Measurements from ENCODE around the gene C13orf46.
"Not testable (repeated sequence)": the region's sequence is repeated elsewhere in the genome, so short reads cannot be mapped to it uniquely, and the experiment has no call there.

The C13orf46 gene

DNA sequence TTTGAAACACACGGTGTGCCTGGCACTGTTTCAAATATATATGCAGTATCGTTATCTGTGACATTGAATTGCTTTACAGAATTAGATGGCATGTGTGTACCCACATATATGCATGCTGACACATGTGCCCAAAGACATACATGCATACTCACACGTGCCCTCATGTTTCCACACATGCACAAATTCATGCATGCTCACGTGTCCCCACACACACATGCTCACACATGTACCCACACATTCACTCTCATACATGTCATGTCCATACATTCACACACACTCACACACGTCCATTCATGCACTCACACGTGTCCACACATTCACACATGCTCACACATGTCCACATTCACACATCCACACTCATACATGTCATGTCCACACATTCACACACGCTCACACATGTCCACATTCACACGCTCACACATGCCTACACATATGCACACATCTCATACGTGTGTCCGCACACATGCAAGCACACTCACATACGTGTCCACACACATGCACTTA, 17.9 kb upstream of the C13orf46 start:
- Histone ChIP-seq H3K27ac (ENCODE audit: low read depth in 2 of 2, low read length in 2 of 2) (no peak overlapping the region), H3K9ac (ENCODE audit: low read depth in 1 of 2, low read length in 2 of 2) (no peak overlapping the region), H3K4me1 (ENCODE audit: control insufficient read depth in 2 of 2, insufficient read depth in 2 of 2, low read length in 2 of 2) (no peaks in the 10 kb centered on the region), H3K27me3 (ENCODE audit: control insufficient read depth in 2 of 2, insufficient read depth in 2 of 2, low read length in 2 of 2) (no peaks in the 10 kb centered on the region), H3K4me3 (ENCODE audit: low read length in 2 of 2) (no peak overlapping the region), H3K9me3 (ENCODE audit: control insufficient read depth in 2 of 2, low read length in 2 of 2) (no peaks in the 10 kb centered on the region), H3K36me3 (ENCODE audit: control insufficient read depth in 2 of 2, insufficient read depth in 2 of 2, low read length in 2 of 2) (peaks cover 19 to 33% of the 10 kb centered on the region in 2 donors)

DNA sequence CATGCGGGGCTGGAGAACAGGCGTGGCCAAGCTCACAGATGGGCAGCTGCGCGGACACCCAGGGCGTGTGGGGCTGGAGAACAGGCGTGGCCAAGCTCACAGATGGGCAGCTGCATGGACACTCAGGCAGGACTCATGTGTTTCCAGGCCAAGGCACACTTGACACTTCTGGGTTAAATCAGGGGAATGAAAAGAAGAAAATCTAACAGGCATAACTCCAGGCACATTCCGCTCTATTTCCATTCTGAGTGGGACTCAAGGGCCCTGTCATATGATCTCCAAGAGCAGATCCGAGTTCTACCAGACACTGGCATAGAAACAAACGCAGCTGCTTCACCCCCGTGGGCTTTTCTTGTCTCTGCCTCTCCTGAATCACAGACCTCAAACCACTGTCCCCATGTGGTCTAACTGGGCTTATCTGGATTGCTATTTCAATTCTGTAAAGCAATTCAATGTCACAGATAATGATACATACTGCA, 17.4 kb upstream of the C13orf46 start:
- H3K4me3 ChIP-seq (ENCODE audit: low read length in 2 of 2): no peak overlapping the region
- H3K9me3 ChIP-seq (ENCODE audit: control insufficient read depth in 2 of 2, low read length in 2 of 2): no peaks in the 10 kb centered on the region
- H3K36me3 ChIP-seq (ENCODE audit: control insufficient read depth in 2 of 2, insufficient read depth in 2 of 2, low read length in 2 of 2): peaks cover 19 to 28% of the 10 kb centered on the region in 2 donors
- no peaks in the 10 kb centered on the region for H3K27me3 ChIP-seq (ENCODE audit: control insufficient read depth in 2 of 2, insufficient read depth in 2 of 2, low read length in 2 of 2)
- H3K27ac ChIP-seq (ENCODE audit: low read depth in 2 of 2, low read length in 2 of 2): no peak overlapping the region
- H3K9ac ChIP-seq (ENCODE audit: low read depth in 1 of 2, low read length in 2 of 2): no peak overlapping the region
- no peaks in the 10 kb centered on the region for H3K4me1 ChIP-seq (ENCODE audit: control insufficient read depth in 2 of 2, insufficient read depth in 2 of 2, low read length in 2 of 2)

DNA sequence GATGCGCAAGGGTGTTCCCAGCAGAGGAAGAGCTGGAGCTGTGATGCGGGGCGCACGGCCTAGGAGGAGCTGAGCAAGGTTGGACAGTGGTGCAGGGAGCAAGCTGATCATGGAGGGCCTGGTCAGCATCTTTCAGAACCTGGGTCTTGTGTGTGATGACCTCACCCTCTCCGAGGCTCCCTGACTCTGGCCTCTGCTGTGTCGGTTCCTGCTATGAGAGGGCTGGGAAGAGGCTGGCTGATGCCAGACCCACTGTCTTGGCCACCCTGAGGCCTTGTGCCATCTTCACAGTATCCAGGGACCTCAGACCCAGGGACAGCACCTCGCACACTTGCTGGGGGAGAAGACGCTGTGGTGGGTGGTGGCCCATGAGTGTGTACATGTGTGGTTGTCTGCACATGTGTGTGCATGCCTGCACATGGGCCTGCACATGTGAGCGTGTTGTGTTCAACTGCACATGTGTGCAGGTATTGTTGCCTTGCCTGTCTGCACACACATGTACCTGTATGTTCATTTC, 16.5 kb upstream of the C13orf46 start:
- no peak overlapping the region for H3K9ac ChIP-seq (ENCODE audit: low read depth in 1 of 2, low read length in 2 of 2)
- no peaks in the 10 kb centered on the region for H3K27me3 ChIP-seq (ENCODE audit: control insufficient read depth in 2 of 2, insufficient read depth in 2 of 2, low read length in 2 of 2)
- no peaks in the 10 kb centered on the region for H3K4me1 ChIP-seq (ENCODE audit: control insufficient read depth in 2 of 2, insufficient read depth in 2 of 2, low read length in 2 of 2)
- H3K27ac ChIP-seq (ENCODE audit: low read depth in 2 of 2, low read length in 2 of 2): no peak overlapping the region
- H3K9me3 ChIP-seq (ENCODE audit: control insufficient read depth in 2 of 2, low read length in 2 of 2): no peaks in the 10 kb centered on the region
- no peak overlapping the region for H3K4me3 ChIP-seq (ENCODE audit: low read length in 2 of 2)
- H3K36me3 ChIP-seq (ENCODE audit: control insufficient read depth in 2 of 2, insufficient read depth in 2 of 2, low read length in 2 of 2): peaks cover 19 to 28% of the 10 kb centered on the region in 2 donors

DNA sequence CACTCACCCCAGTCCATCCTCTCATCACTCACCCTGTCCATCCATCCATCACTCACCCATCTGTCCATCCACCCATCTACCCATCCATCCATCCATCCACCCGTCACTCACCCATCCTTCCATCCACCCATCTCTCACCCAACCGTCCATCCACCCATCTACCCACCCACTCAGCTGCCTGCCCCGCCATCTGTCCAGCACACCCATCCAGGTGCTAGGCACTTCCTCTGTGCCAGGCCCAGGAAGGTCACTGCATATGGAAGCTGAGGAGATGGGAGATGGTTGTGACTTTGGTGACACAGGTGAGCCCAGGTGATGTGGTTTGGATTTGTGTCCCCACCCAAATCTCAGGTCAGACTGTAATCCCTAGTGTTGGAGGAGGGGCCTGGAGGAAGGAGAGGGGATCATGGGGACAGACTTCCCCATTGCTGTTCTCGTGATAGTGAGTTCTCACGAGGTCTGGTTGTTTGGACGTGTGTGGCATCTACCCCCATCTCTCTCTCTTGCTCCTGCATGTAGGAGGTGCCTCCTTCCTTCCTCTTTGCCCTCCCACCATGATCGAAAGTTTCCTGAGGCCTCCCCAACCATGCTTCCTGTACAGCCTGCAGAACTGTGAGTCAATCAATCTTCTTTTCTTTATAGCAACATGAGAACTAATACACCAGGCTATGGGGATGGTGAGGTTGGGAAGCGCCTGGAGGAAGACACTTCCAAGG, 15.9 kb upstream of the C13orf46 start:
- H3K36me3 ChIP-seq (ENCODE audit: control insufficient read depth in 2 of 2, insufficient read depth in 2 of 2, low read length in 2 of 2): peaks cover 19 to 28% of the 10 kb centered on the region in 2 donors
- H3K4me1 ChIP-seq (ENCODE audit: control insufficient read depth in 2 of 2, insufficient read depth in 2 of 2, low read length in 2 of 2): no peaks in the 10 kb centered on the region
- no peaks in the 10 kb centered on the region for H3K27me3 ChIP-seq (ENCODE audit: control insufficient read depth in 2 of 2, insufficient read depth in 2 of 2, low read length in 2 of 2)
- H3K4me3 ChIP-seq (ENCODE audit: low read length in 2 of 2): no peak overlapping the region
- H3K9ac ChIP-seq (ENCODE audit: low read depth in 1 of 2, low read length in 2 of 2): no peak overlapping the region
- H3K9me3 ChIP-seq (ENCODE audit: control insufficient read depth in 2 of 2, low read length in 2 of 2): no peaks in the 10 kb centered on the region
- no peak overlapping the region for H3K27ac ChIP-seq (ENCODE audit: low read depth in 2 of 2, low read length in 2 of 2)

DNA sequence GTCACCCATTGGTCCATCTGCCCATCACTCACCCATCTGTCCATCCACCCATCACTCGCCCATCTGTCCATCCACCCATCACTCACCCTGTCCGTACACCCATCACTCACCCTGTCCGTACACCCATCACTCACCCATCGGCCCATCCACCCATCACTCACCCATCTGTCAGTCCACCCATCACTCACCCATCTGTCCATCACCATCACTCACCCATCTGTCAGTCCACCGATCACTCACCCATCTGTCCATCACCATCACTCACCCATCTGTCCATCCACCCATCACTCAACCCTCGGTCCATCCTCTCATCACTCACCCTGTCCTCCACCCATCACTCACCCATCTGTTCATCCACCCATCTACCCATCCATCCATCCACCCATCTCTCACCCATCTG, 15.0 kb upstream of the C13orf46 start:
- H3K9ac ChIP-seq (ENCODE audit: low read depth in 1 of 2, low read length in 2 of 2); H3K4me3 ChIP-seq (ENCODE audit: low read length in 2 of 2); H3K4me1 ChIP-seq (ENCODE audit: control insufficient read depth in 2 of 2, insufficient read depth in 2 of 2, low read length in 2 of 2); H3K27ac ChIP-seq (ENCODE audit: low read depth in 2 of 2, low read length in 2 of 2); H3K9me3 ChIP-seq (ENCODE audit: control insufficient read depth in 2 of 2, low read length in 2 of 2); H3K27me3 ChIP-seq (ENCODE audit: control insufficient read depth in 2 of 2, insufficient read depth in 2 of 2, low read length in 2 of 2): not testable (repeated sequence)
- peaks cover 19 to 28% of the 10 kb centered on the region in 2 donors for H3K36me3 ChIP-seq (ENCODE audit: control insufficient read depth in 2 of 2, insufficient read depth in 2 of 2, low read length in 2 of 2)

DNA sequence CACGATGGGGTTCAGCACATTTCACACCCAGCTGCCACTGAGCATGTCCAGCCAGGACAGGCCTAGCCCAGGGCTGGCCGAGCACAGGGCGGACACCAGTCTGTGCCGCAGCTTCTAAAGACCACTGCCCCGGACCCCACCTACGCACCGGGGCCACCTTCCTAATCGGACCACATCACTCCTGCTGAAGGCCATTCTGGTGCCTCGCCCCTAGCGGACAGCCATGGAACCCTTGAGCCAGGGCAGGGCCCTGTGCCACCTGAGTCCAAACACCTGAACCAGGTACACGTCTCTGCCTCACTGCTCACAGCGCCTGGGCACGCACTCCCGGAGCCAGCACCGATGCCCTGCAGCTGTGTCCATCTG, 8.4 kb upstream of the C13orf46 start:
- no peak overlapping the region for H3K9ac ChIP-seq (ENCODE audit: low read depth in 1 of 2, low read length in 2 of 2)
- peaks cover 18 to 30% of the 10 kb centered on the region in 2 donors for H3K36me3 ChIP-seq (ENCODE audit: control insufficient read depth in 2 of 2, insufficient read depth in 2 of 2, low read length in 2 of 2)
- no peak overlapping the region for H3K4me3 ChIP-seq (ENCODE audit: low read length in 2 of 2)
- peaks cover 7 to 14% of the 10 kb centered on the region in 2 donors for H3K4me1 ChIP-seq (ENCODE audit: control insufficient read depth in 2 of 2, insufficient read depth in 2 of 2, low read length in 2 of 2)
- no peaks in the 10 kb centered on the region for H3K27me3 ChIP-seq (ENCODE audit: control insufficient read depth in 2 of 2, insufficient read depth in 2 of 2, low read length in 2 of 2)
- no peaks in the 10 kb centered on the region for H3K9me3 ChIP-seq (ENCODE audit: control insufficient read depth in 2 of 2, low read length in 2 of 2)
- H3K27ac ChIP-seq (ENCODE audit: low read depth in 2 of 2, low read length in 2 of 2): no peak overlapping the region

DNA sequence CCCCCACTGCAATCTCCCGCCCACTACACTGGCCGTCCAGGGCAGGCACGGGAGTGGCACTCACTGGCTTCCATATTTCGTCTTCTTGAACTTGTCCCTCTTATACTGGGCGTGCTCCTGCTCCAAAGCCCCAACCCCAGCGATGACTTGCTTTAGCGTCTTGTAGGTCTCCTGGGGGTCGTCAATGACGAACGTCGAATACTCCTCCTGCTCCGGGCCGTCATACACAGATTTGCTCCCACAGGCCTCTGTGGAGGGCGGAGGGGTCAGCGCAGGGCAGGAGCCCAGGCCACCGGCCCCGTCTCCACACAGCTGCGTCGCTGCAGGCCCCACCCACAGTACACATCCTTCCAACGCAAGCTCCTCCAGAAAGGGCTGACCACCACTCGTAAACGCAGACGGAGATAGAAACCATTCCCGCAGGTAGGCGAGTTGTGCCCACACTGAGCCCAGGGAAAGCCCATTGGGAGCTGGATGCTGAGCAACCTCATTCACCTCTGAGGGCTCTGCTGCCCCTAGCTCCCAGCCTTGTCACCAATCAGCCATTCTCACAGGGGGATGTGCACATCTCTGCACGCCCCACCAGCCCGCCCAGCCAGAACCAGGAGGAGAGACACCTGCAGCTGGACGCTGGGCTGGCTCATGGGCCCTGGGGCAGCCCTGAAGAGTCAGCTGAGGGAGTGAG, 7.9 kb upstream of the C13orf46 start:
- Histone ChIP-seq H3K4me1 (ENCODE audit: control insufficient read depth in 2 of 2, insufficient read depth in 2 of 2, low read length in 2 of 2) (peaks cover 7 to 14% of the 10 kb centered on the region in 2 donors), H3K9me3 (ENCODE audit: control insufficient read depth in 2 of 2, low read length in 2 of 2) (no peaks in the 10 kb centered on the region), H3K36me3 (ENCODE audit: control insufficient read depth in 2 of 2, insufficient read depth in 2 of 2, low read length in 2 of 2) (peaks cover 18 to 30% of the 10 kb centered on the region in 2 donors), H3K27ac (ENCODE audit: low read depth in 2 of 2, low read length in 2 of 2) (peak overlapping the region; percentile 75 to 82), H3K4me3 (ENCODE audit: low read length in 2 of 2) (no peak overlapping the region), H3K27me3 (ENCODE audit: control insufficient read depth in 2 of 2, insufficient read depth in 2 of 2, low read length in 2 of 2) (no peaks in the 10 kb centered on the region), H3K9ac (ENCODE audit: low read depth in 1 of 2, low read length in 2 of 2) (no peak overlapping the region)

DNA sequence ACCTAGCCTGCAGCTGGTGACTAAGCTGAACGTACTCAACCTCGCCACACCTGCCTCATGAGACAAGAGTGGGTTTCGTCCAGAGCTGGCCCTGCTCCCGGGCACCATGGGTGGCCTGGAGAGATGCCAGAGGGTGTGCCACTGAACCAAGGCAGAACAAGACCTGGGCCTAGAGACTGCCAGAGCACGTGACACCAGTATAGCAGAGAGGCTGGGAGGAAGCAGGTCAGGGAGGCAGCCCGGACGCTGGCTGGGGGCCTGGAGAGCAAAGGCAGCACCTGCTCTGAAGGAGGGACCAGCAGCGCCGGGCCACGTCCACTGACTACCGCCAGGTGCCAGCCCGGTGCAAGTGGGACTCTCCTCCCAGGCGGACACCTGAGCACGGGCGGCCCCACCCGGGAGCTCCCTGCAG, 7.3 kb upstream of the C13orf46 start:
- H3K9ac ChIP-seq (ENCODE audit: low read depth in 1 of 2, low read length in 2 of 2): peak overlapping the region in 1 of 2 donors; percentile 26
- no peaks in the 10 kb centered on the region for H3K27me3 ChIP-seq (ENCODE audit: control insufficient read depth in 2 of 2, insufficient read depth in 2 of 2, low read length in 2 of 2)
- H3K4me3 ChIP-seq (ENCODE audit: low read length in 2 of 2): peak overlapping the region in 1 of 2 donors; percentile 22
- peak overlapping the region; percentile 75 to 82 for H3K27ac ChIP-seq (ENCODE audit: low read depth in 2 of 2, low read length in 2 of 2)
- peaks cover 18 to 30% of the 10 kb centered on the region in 2 donors for H3K36me3 ChIP-seq (ENCODE audit: control insufficient read depth in 2 of 2, insufficient read depth in 2 of 2, low read length in 2 of 2)
- H3K9me3 ChIP-seq (ENCODE audit: control insufficient read depth in 2 of 2, low read length in 2 of 2): no peaks in the 10 kb centered on the region
- peaks cover 7 to 14% of the 10 kb centered on the region in 2 donors for H3K4me1 ChIP-seq (ENCODE audit: control insufficient read depth in 2 of 2, insufficient read depth in 2 of 2, low read length in 2 of 2)

DNA sequence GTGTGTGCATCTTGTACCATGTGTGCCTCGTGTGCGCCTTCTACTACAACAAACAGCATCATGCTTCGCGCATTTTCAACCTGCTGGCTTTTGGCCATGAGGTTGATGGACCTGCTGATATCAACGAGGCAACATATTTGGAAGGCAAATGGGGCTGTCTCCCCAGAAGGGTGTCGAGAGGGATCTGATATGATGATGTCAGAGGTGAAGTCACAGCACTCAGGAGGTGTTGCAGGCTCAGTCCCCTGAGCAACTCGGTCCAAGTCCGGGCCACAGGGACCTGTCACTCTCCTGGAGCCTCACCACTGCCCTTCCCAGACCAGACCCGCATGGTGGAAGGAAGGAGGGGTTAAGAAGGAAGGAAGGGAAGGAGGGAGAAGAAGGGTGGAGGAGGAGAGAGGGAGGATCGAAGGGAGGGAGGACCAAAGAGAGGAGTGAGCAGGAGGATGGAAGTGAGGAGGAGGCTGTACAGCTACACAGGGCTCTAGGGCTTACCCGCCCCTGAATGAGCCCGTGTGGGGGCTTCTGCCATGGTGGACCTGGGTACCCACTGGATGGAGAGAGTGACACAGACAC, 6.7 kb upstream of the C13orf46 start:
- no peaks in the 10 kb centered on the region for H3K27me3 ChIP-seq (ENCODE audit: control insufficient read depth in 2 of 2, insufficient read depth in 2 of 2, low read length in 2 of 2)
- H3K9ac ChIP-seq (ENCODE audit: low read depth in 1 of 2, low read length in 2 of 2): peak overlapping the region in 1 of 2 donors; percentile 26
- no peaks in the 10 kb centered on the region for H3K9me3 ChIP-seq (ENCODE audit: control insufficient read depth in 2 of 2, low read length in 2 of 2)
- no peak overlapping the region for H3K4me3 ChIP-seq (ENCODE audit: low read length in 2 of 2)
- peaks cover 7 to 14% of the 10 kb centered on the region in 2 donors for H3K4me1 ChIP-seq (ENCODE audit: control insufficient read depth in 2 of 2, insufficient read depth in 2 of 2, low read length in 2 of 2)
- H3K27ac ChIP-seq (ENCODE audit: low read depth in 2 of 2, low read length in 2 of 2): peak overlapping the region; percentile 75 to 82
- H3K36me3 ChIP-seq (ENCODE audit: control insufficient read depth in 2 of 2, insufficient read depth in 2 of 2, low read length in 2 of 2): peaks cover 18 to 30% of the 10 kb centered on the region in 2 donors

All from mucosa of rectum (tissue), 2 donors.